ENCODE data around the gene DPRX.

DNA sequence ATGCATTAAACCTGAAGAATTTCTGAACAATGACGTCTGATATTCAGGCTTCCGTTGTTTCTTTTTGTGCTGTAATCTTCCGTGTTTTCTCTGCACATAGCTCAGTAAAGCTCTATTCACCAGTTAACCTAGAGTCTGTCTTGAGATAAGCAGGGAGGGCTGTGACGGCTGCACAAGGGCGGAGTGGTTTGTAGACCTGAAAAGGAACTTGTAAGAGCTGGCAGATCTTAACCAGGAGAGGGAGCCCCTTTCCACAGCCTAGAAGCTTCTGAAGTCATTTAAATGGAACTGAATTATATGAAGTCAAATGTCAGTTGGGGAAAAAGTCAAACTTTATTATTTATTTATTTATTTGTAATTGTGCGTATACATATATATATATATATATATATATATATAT, 27.5 kb downstream of the DPRX start:
- TF ChIP-seq POLR2A (IDR thresholded peaks at IDR 0.05; ENCODE audit: low read depth, low read length) (no peak), MYC (IDR thresholded peaks at IDR 0.05; ENCODE audit: low read depth, low read length) (no peak), POLR2AphosphoS5 (IDR thresholded peaks at IDR 0.05; ENCODE audit: insufficient read depth, low read depth, low read length) (no peak)
- TF ChIP-seq, protein P1, sequence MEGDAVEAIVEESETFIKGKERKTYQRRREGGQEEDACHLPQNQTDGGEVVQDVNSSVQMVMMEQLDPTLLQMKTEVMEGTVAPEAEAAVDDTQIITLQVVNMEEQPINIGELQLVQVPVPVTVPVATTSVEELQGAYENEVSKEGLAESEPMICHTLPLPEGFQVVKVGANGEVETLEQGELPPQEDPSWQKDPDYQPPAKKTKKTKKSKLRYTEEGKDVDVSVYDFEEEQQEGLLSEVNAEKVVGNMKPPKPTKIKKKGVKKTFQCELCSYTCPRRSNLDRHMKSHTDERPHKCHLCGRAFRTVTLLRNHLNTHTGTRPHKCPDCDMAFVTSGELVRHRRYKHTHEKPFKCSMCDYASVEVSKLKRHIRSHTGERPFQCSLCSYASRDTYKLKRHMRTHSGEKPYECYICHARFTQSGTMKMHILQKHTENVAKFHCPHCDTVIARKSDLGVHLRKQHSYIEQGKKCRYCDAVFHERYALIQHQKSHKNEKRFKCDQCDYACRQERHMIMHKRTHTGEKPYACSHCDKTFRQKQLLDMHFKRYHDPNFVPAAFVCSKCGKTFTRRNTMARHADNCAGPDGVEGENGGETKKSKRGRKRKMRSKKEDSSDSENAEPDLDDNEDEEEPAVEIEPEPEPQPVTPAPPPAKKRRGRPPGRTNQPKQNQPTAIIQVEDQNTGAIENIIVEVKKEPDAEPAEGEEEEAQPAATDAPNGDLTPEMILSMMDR (IDR thresholded peaks at IDR 0.05; ENCODE audit: extremely low read depth in 1 of 2, insufficient read depth in 1 of 2, low read depth in 1 of 2, low read length in 2 of 2) = no peak
- TF ChIP-seq, protein P2, sequence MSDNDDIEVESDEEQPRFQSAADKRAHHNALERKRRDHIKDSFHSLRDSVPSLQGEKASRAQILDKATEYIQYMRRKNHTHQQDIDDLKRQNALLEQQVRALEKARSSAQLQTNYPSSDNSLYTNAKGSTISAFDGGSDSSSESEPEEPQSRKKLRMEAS (IDR thresholded peaks at IDR 0.05; ENCODE audit: insufficient read depth, insufficient read length) = no peak

All from endothelial cell of umbilical vein (primary cell).